K562 (cell line): Measurements from ENCODE around the gene DVL2. TPM values are rescaled to one million over a fixed set of nuclear protein-coding genes. Genes with fewer than 3 reads are reported as not detected.

Source experiments
- ATAC-seq: fragments of 200-7000 bp; cut with Tn5 transposase; 3 replicates; pipeline ENCODE4 v1.9.1; 2020; ENCODE audit warnings: moderate library complexity
- BruUV-seq: library from RNA; stranded (reverse); fragments of 400-500 nt; replicated peaks from 2 replicates; lab custom pipeline; 2021; lab: Mats Ljungman, UMichigan
- CTCF ChIA-PET: fragments of 300-600 bp; formaldehyde crosslinking; extraction: SDS; loops from one replicate; lab custom pipeline; 2021; ENCODE audit warnings: low intra/inter-chr PET ratio; lab: Yijun Ruan, JAX
- POLR2A ChIA-PET: fragments of 300-600, 350-650 bp; sonication (Branson Sonifier 250); formaldehyde crosslinking; extraction: SDS; loops from one replicate; lab custom pipeline; 2021; ENCODE audit warnings: antibody characterized with exemption, inconsistent platforms; lab: Yijun Ruan, JAX
- DNase-seq, 4 experiments: peaks; one replicate each; pipeline versions ENCODE4 v3.0.0 to v3.0.0-alpha.2; 2011 to 2018; ENCODE audit warnings: low spot score in 3 of 4, mixed read lengths in 3 of 4; ENCODE audit errors: extremely low read depth in 1 of 4
- FAIRE-seq: peaks from 2 replicates; lab custom pipeline; 2011; peaks lifted over from hg19 to GRCh38; lab: Jason Lieb, UNC
- H2AFZ ChIP-seq: 2 replicates; pipeline ENCODE4 v1.6.0; 2011; ENCODE audit warnings: low read depth, low read length, control low read depth, inconsistent platforms
- H3K27ac ChIP-seq: fragments of 200-600 bp; 3 replicates; pipeline ENCODE4 v1.8.0; 2011; ENCODE audit warnings: low read depth, mild to moderate bottlenecking, control low read depth, inconsistent platforms, low read length, moderate library complexity, mixed read lengths; ENCODE audit errors: extremely low read depth
- H3K27me3 ChIP-seq, 2 experiments: fragments of 300-600 bp in 1 of 2; 2 replicates in 1 of 2; 3 replicates in 1 of 2; pipeline versions ENCODE4 v1.6.0 to v1.8.0; 2011; ENCODE audit warnings: inconsistent platforms in 2 of 2, low read length in 2 of 2, mild to moderate bottlenecking in 1 of 2, mixed read lengths in 1 of 2, moderate library complexity in 1 of 2; ENCODE audit not compliant: control insufficient read depth in 2 of 2, insufficient read depth in 2 of 2
- H3K36me3 ChIP-seq: fragments of 300-600 bp; 3 replicates; pipeline ENCODE4 v1.8.0; 2011; ENCODE audit warnings: mild to moderate bottlenecking, low read length, inconsistent platforms; ENCODE audit not compliant: control insufficient read depth, insufficient read depth
- H3K4me1 ChIP-seq, 2 experiments: fragments of 200-600 bp in 1 of 2; replicated peaks in 1 of 2; 2 replicates in 1 of 2; 3 replicates in 1 of 2; pipeline versions ENCODE4 v1.5.1 to v1.8.0; 2011; ENCODE audit warnings: inconsistent platforms in 2 of 2, low read length in 2 of 2, mild to moderate bottlenecking in 1 of 2, mixed read lengths in 1 of 2, moderate library complexity in 1 of 2; ENCODE audit not compliant: control insufficient read depth in 2 of 2, insufficient read depth in 2 of 2
- H3K4me2 ChIP-seq: 2 replicates; pipeline ENCODE4 v1.6.1; 2011; ENCODE audit warnings: low read length, control low read depth, inconsistent platforms, mixed read lengths; ENCODE audit not compliant: insufficient read depth
- H3K4me3 ChIP-seq: fragments of 200-600 bp; sonication (generic), shearing (Covaris generic); 2 replicates; pipeline ENCODE4 v1.5.1; 2016; ENCODE audit warnings: control low read depth, inconsistent platforms
- H3K79me2 ChIP-seq: fragments of 200-600 bp; 3 replicates; pipeline ENCODE4 v1.8.0; 2011; ENCODE audit warnings: low read length, inconsistent platforms; ENCODE audit not compliant: control insufficient read depth, insufficient read depth
- H3K9ac ChIP-seq, 2 experiments: 2 replicates each; pipeline versions ENCODE4 v1.6.0 to v1.6.1; 2011; ENCODE audit warnings: low read depth in 2 of 2, low read length in 2 of 2, control low read depth in 1 of 2, inconsistent platforms in 1 of 2, mild to moderate bottlenecking in 1 of 2, mixed read lengths in 1 of 2; ENCODE audit not compliant: insufficient read depth in 1 of 2
- H3K9me1 ChIP-seq: one replicate; pipeline ENCODE4 v1.6.0; 2011; ENCODE audit warnings: inconsistent platforms, mild to moderate bottlenecking, low read length, moderate library complexity; ENCODE audit not compliant: control insufficient read depth, insufficient read depth
- H3K9me3 ChIP-seq: replicated peaks from 2 replicates; pipeline ENCODE4 v1.5.1; 2011; ENCODE audit warnings: low read depth, low read length, inconsistent platforms; ENCODE audit not compliant: control insufficient read depth, insufficient read depth
- H4K20me1 ChIP-seq: replicated peaks from 2 replicates; pipeline ENCODE4 v1.6.1; 2011; ENCODE audit warnings: low read length, inconsistent platforms, mixed read lengths; ENCODE audit not compliant: control insufficient read depth, insufficient read depth
- POLR2A ChIP-seq: fragments of 450-650 bp; conservative IDR thresholded peaks from 2 replicates; pipeline ENCODE4 v1.6.1; 2016
- POLR2AphosphoS2 ChIP-seq: IDR thresholded peaks from 2 replicates; pipeline ENCODE4 v1.6.1; 2012; ENCODE audit warnings: low read length, improper control_type of control experiment
- POLR2G ChIP-seq: fragments of 200-400 bp; formaldehyde crosslinking; IDR thresholded peaks from 2 replicates; pipeline ENCODE4 v1.6.1; 2017; ENCODE audit warnings: low read depth, mild to moderate bottlenecking, antibody characterized with exemption, low read length, moderate library complexity
- RBFOX2 ChIP-seq: fragments of 200-400 bp; formaldehyde crosslinking; IDR thresholded peaks from 2 replicates; pipeline ENCODE4 v1.6.1; 2017; ENCODE audit warnings: low read depth, mild to moderate bottlenecking, low read length, moderate library complexity
- SOX6 ChIP-seq: fragments of 450-650 bp; IDR thresholded peaks from 2 replicates; pipeline ENCODE4 v1.6.1; 2014; ENCODE audit warnings: mild to moderate bottlenecking
- SUPT5H ChIP-seq: fragments of 450-650 bp; IDR thresholded peaks from 2 replicates; pipeline ENCODE4 v1.6.1; 2016
- ZNF57 ChIP-seq: fragments of 450-650 bp; formaldehyde crosslinking; IDR thresholded peaks from 2 replicates; pipeline ENCODE4 v1.4.0; 2020; ENCODE audit warnings: mild to moderate bottlenecking, moderate library complexity
- ZNF77 ChIP-seq: fragments of 250-450 bp; sonication (Bioruptor Pico); IDR thresholded peaks from 2 replicates; pipeline ENCODE4 v1.5.0; 2020
- WGBS: fragments of 100-300 bp; shearing (Covaris generic); methylation state at CpG from one replicate; pipeline ENCODE4 v1.1.6; 2016; ENCODE audit warnings: low coverage, mixed read lengths; ENCODE audit not compliant: insufficient coverage; ENCODE audit errors: missing lambda C conversion rate; 5-methylcytosine and 5-hydroxymethylcytosine counted together
- in situ Hi-C: fragments of 300-500 bp; cut with MboI; formaldehyde crosslinking; loops from 4 replicates; pipeline ENCODE4 v1.15.0; 2018; ENCODE audit warnings: inconsistent platforms, mixed read lengths
- intact Hi-C: fragments of 100-400 bp; cut with micrococcal nuclease; formaldehyde crosslinking; loops from 2 replicates; pipeline ENCODE4 v1.14.2; 2022
- polyA plus RNA-seq, 8 experiments: library from polyadenylated mRNA; depleted of rRNA in 4 of 8; stranded (reverse) in 5 of 8; unstranded in 3 of 8; fragments of >200 nt; fragmentation: Nextera tagmentation in 2 of 8; fragmentation: Illumina TruSeq in 1 of 8; extraction: Ambion mirVana in 2 of 8; extraction: Trizol in 1 of 8; gene quantifications; 2 replicates each; pipeline versions ENCODE4 v1.2.1 to v1.2.3, GENCODE V29; 2011 to 2014; ENCODE audit warnings: inconsistent platforms in 1 of 8, missing spikeins in 1 of 8
- total RNA-seq, 7 experiments: library from RNA; depleted of rRNA in 6 of 7; stranded (reverse); fragments of >200 nt in 6 of 7; fragmentation: Illumina TruSeq in 2 of 7; extraction: Trizol in 2 of 7; gene quantifications; 2 replicates each; pipeline versions ENCODE4 v1.2.1 to v1.2.3, GENCODE V29; 2011 to 2021; ENCODE audit warnings: low replicate concordance in 1 of 7
- TF ChIP-seq, protein P1 (sequence below): sonication (generic); formaldehyde crosslinking; IDR thresholded peaks from 2 replicates; pipeline ENCODE4 v1.8.1; 2023; ENCODE audit warnings: mild to moderate bottlenecking, missing genetic modification reagents

Gene DVL2
- total and polyA plus RNA-seq, 9 of the 15 experiments (the other 6 are each of a cell fraction or from before 2014, with no cell fraction given): 1.3 to 49.5 (median 24.3) TPM

GRCh38 chr17:7260651-7261378 is 26.5 kb upstream of the DVL2 start:
- CTCF ChIA-PET: no interaction called here
- POLR2A ChIA-PET: interaction anchor here (1.3 kb wide), 1 partner anchor 9 kb away, joined by 4 read pairs; the partner anchor contains the start of gene CTDNEP1
- BruUV-seq: no TSS peak

More at GRCh38 chr17:7260651-7261378, 26.5 kb upstream of the DVL2 start:
- 96% methylated on average over 17 of the region's 54 CpGs for WGBS
- DNase-seq (no peak), ATAC-seq (no peak), FAIRE-seq (no peak)
- in situ Hi-C loops (no loop called here), intact Hi-C loops (no loop called here)
- H3K4me3 ChIP-seq: no peak overlapping the region
- H4K20me1 ChIP-seq: no peaks in the 10 kb centered on the region
- H3K9me1 ChIP-seq: no peaks in the 10 kb centered on the region
- TF ChIP-seq RBFOX2 (peak; percentile 62), ZNF77 (CRISPR knock-in tag) (no peak), POLR2A (peak; percentile 35; the same call in 1 of the 2 replicates), POLR2AphosphoS2 (peak; percentile 73; the same call in 1 of the 2 replicates), SOX6 (no peak), SUPT5H (0 out of 2 replicates have a peak, but pooled peaks have one; percentile 35), ZNF57 (no peak), POLR2G (peak; percentile 34)
- TF ChIP-seq, protein P1, sequence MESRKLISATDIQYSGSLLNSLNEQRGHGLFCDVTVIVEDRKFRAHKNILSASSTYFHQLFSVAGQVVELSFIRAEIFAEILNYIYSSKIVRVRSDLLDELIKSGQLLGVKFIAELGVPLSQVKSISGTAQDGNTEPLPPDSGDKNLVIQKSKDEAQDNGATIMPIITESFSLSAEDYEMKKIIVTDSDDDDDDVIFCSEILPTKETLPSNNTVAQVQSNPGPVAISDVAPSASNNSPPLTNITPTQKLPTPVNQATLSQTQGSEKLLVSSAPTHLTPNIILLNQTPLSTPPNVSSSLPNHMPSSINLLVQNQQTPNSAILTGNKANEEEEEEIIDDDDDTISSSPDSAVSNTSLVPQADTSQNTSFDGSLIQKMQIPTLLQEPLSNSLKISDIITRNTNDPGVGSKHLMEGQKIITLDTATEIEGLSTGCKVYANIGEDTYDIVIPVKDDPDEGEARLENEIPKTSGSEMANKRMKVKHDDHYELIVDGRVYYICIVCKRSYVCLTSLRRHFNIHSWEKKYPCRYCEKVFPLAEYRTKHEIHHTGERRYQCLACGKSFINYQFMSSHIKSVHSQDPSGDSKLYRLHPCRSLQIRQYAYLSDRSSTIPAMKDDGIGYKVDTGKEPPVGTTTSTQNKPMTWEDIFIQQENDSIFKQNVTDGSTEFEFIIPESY (CRISPR knock-in tag): peak; percentile 63
- no peak overlapping the region for H3K4me2 ChIP-seq
- peaks cover 10 to 35% of the 10 kb centered on the region in 2 experiments; a peak in 4 of 5 replicates for H3K4me1 ChIP-seq
- peaks cover 43% of the 10 kb centered on the region; the same call in 2 of the 3 replicates for H3K36me3 ChIP-seq
- no peak overlapping the region; a peak in 1 of 4 replicates for H3K9ac ChIP-seq
- H3K79me2 ChIP-seq: no peaks in the 10 kb centered on the region
- H3K27me3 ChIP-seq: no peaks in the 10 kb centered on the region
- H3K27ac ChIP-seq: no peak overlapping the region
- no peaks in the 10 kb centered on the region for H3K9me3 ChIP-seq
- no peak overlapping the region for H2AFZ ChIP-seq
